Upper lobe of left lung (tissue), 6 donors: ENCODE data around the gene TSHZ2. TPM values are rescaled to one million over a fixed set of nuclear protein-coding genes. Genes with fewer than 3 reads are reported as not detected.

Experiments used
- ATAC-seq, 2 donors: fragments of 200-7000 bp; cut with Tn5 transposase; one replicate each; pipeline ENCODE4 v1.9.1; 2022; ENCODE audit warnings: mild to moderate bottlenecking in 2 of 2, moderate library complexity in 2 of 2; ENCODE audit not compliant: low FRiP score in 2 of 2
- DNase-seq, 2 donors: peaks; one replicate each; pipeline ENCODE4 v3.0.0-alpha.2; 2019 to 2020
- H3K27ac ChIP-seq, 4 donors: fragments of 200-600 bp; sonication (generic); one replicate each; pipeline ENCODE4 v1.5.1; 2016 to 2019
- H3K27me3 ChIP-seq, 4 donors: fragments of 200-600 bp; sonication (generic); one replicate each; pipeline ENCODE4 v1.5.1; 2017 to 2019
- H3K36me3 ChIP-seq, 4 donors: fragments of 200-600 bp; sonication (generic); one replicate each; pipeline ENCODE4 v1.5.1; 2016 to 2019
- H3K4me1 ChIP-seq, 4 donors: fragments of 200-600 bp; sonication (generic); one replicate each; pipeline ENCODE4 v1.5.1; 2018 to 2019
- H3K4me3 ChIP-seq, 4 donors: fragments of 200-600 bp; sonication (generic); one replicate each; pipeline ENCODE4 v1.5.1; 2017 to 2019; ENCODE audit warnings: mild to moderate bottlenecking in 2 of 4, moderate library complexity in 1 of 4
- H3K9me3 ChIP-seq, 4 donors: fragments of 200-600 bp; sonication (generic); one replicate each; pipeline ENCODE4 v1.5.1; 2018 to 2019
- CTCF ChIP-seq, 6 experiments: fragments of 450-650 bp in 4 of 6; fragments of 200-600 bp in 2 of 6; sonication (generic) in 2 of 6; IDR thresholded peaks; one replicate each; pipeline ENCODE4 v1.5.1; 2016 to 2019; ENCODE audit warnings: antibody characterized with exemption in 6 of 6
- EP300 ChIP-seq, 4 donors: sonication (generic); formaldehyde crosslinking; IDR thresholded peaks; one replicate each; pipeline ENCODE4 v1.5.1; 2017; ENCODE audit warnings: antibody characterized with exemption in 4 of 4, control low read depth in 2 of 4
- POLR2A ChIP-seq, 4 donors: fragments of 450-650 bp; IDR thresholded peaks; one replicate each; pipeline ENCODE4 v1.5.1; 2016 to 2017; ENCODE audit warnings: antibody characterized with exemption in 4 of 4, mild to moderate bottlenecking in 2 of 4
- POLR2AphosphoS5 ChIP-seq, 2 donors: sonication (generic); formaldehyde crosslinking; IDR thresholded peaks; one replicate each; pipeline ENCODE4 v1.5.1; 2017; ENCODE audit warnings: antibody characterized with exemption in 2 of 2
- WGBS, 2 donors: methylation state at CpG; one replicate each; pipeline ENCODE4 v1.1.5; 2017 to 2018; 5-methylcytosine and 5-hydroxymethylcytosine counted together
- total RNA-seq, 6 donors: library from RNA; depleted of rRNA in 4 of 6; stranded (reverse); fragments of >200 nt in 4 of 6; gene quantifications; one replicate each; pipeline versions ENCODE4 v1.1.0 to v1.2.1, GENCODE V29; 2016 to 2021
- donor health status: DM: no; HTN: no; CAD: no; lungs with moderate emphysema.
- donor health status: DM: no; HTN: yes; CAD: no; lungs with severe emphysema.

Gene TSHZ2
- total RNA-seq, 6 donors from 2014 or later = 1.8 to 10.0 (median 3.2) TPM

- no peaks in the 10 kb centered on the region for H3K4me1 ChIP-seq
- no peak overlapping the region for H3K27ac ChIP-seq
- H3K4me3 ChIP-seq = no peak overlapping the region
- H3K36me3 ChIP-seq = no peaks in the 10 kb centered on the region
- no peak for ATAC-seq
- no peaks in the 10 kb centered on the region for H3K9me3 ChIP-seq
- no peaks in the 10 kb centered on the region for H3K27me3 ChIP-seq
- WGBS, 2 donors = 93 to 96% methylated on average over 17 to 18 of the region's 18 CpGs
- TF ChIP-seq EP300 (IDR thresholded peaks at IDR 0.05) (no peak), CTCF (IDR thresholded peaks at IDR 0.05) (no peak), POLR2AphosphoS5 (IDR thresholded peaks at IDR 0.05) (no peak)
- DNase-seq = peak in 1 of 2 donors; percentile 54
Measured at GRCh38 chr20:53255102-53255710, 283.0 kb downstream of the TSHZ2 start.

- 82 to 90% methylated on average over 6 of the region's 6 CpGs for WGBS, 2 donors
- Histone ChIP-seq H3K27me3 (no peaks in the 10 kb centered on the region), H3K27ac (no peak overlapping the region), H3K36me3 (no peaks in the 10 kb centered on the region), H3K4me1 (no peaks in the 10 kb centered on the region), H3K4me3 (no peak overlapping the region), H3K9me3 (no peaks in the 10 kb centered on the region)
- ATAC-seq (no peak), DNase-seq (no peak)
- no peak for TF ChIP-seq CTCF (IDR thresholded peaks at IDR 0.05)
- TF ChIP-seq POLR2A (IDR thresholded peaks at IDR 0.05) = no peak
- TF ChIP-seq EP300 (IDR thresholded peaks at IDR 0.05) = no peak
- TF ChIP-seq POLR2AphosphoS5 (IDR thresholded peaks at IDR 0.05) = no peak
Measured at GRCh38 chr20:53258741-53259140, 286.6 kb downstream of the TSHZ2 start.

- H3K36me3 ChIP-seq = no peaks in the 10 kb centered on the region
- no peak overlapping the region for H3K27ac ChIP-seq
- no peak for TF ChIP-seq CTCF (IDR thresholded peaks at IDR 0.05)
- no peak for TF ChIP-seq POLR2AphosphoS5 (IDR thresholded peaks at IDR 0.05)
- no peak for TF ChIP-seq EP300 (IDR thresholded peaks at IDR 0.05)
- TF ChIP-seq POLR2A (IDR thresholded peaks at IDR 0.05) = no peak
- H3K4me3 ChIP-seq = no peak overlapping the region
- H3K27me3 ChIP-seq = no peaks in the 10 kb centered on the region
- WGBS, 2 donors = 79 to 84% methylated on average over 3 of the region's 3 CpGs
- DNase-seq = no peak
- no peaks in the 10 kb centered on the region for H3K9me3 ChIP-seq
- ATAC-seq = no peak
- no peaks in the 10 kb centered on the region for H3K4me1 ChIP-seq
Measured at GRCh38 chr20:53260168-53260567, 288.0 kb downstream of the TSHZ2 start.

- WGBS, 2 donors = 83 to 88% methylated on average over 2 of the region's 2 CpGs
- no peak for DNase-seq
- no peak overlapping the region for H3K27ac ChIP-seq
- H3K9me3 ChIP-seq = no peaks in the 10 kb centered on the region
- H3K27me3 ChIP-seq = no peaks in the 10 kb centered on the region
- no peak overlapping the region for H3K4me3 ChIP-seq
- no peaks in the 10 kb centered on the region for H3K36me3 ChIP-seq
- ATAC-seq = no peak
- no peaks in the 10 kb centered on the region for H3K4me1 ChIP-seq
- no peak for TF ChIP-seq POLR2AphosphoS5 (IDR thresholded peaks at IDR 0.05)
Measured at GRCh38 chr20:53260591-53260990, 288.4 kb downstream of the TSHZ2 start.

- no peak overlapping the region for H3K27ac ChIP-seq
- DNase-seq (no peak), ATAC-seq (no peak)
- 56 to 63% methylated on average over 7 of the region's 7 CpGs for WGBS, 2 donors
- no peak for TF ChIP-seq POLR2AphosphoS5 (IDR thresholded peaks at IDR 0.05)
- no peak for TF ChIP-seq POLR2A (IDR thresholded peaks at IDR 0.05)
- H3K36me3 ChIP-seq = no peaks in the 10 kb centered on the region
- H3K4me3 ChIP-seq = no peak overlapping the region
- H3K27me3 ChIP-seq = no peaks in the 10 kb centered on the region
- no peaks in the 10 kb centered on the region for H3K4me1 ChIP-seq
- no peaks in the 10 kb centered on the region for H3K9me3 ChIP-seq
Measured at GRCh38 chr20:53262365-53262764, 290.2 kb downstream of the TSHZ2 start.
